HUES6 (cell line): ENCODE measurements around the gene RDM1.

ENCODE experiments used
- H3K27ac ChIP-seq: 2 replicates; pipeline ENCODE4 v1.7.0; 2013; ENCODE audit warnings: low read depth, mild to moderate bottlenecking, low read length, inconsistent platforms
- H3K27me3 ChIP-seq: 2 replicates; pipeline ENCODE4 v1.6.1; 2013; ENCODE audit warnings: low read length; ENCODE audit not compliant: control insufficient read depth, insufficient read depth
- H3K36me3 ChIP-seq: 2 replicates; pipeline ENCODE4 v1.6.1; 2013; ENCODE audit warnings: low read length; ENCODE audit not compliant: control insufficient read depth, insufficient read depth
- H3K4me1 ChIP-seq: 2 replicates; pipeline ENCODE4 v1.6.1; 2013; ENCODE audit warnings: low read length; ENCODE audit not compliant: control insufficient read depth, insufficient read depth
- H3K4me3 ChIP-seq: 2 replicates; pipeline ENCODE4 v1.5.1; 2013; ENCODE audit warnings: low read depth, low read length
- H3K9ac ChIP-seq: one replicate; pipeline ENCODE4 v1.6.1; 2013; ENCODE audit warnings: mild to moderate bottlenecking, low read length
- H3K9me3 ChIP-seq: 2 replicates; pipeline ENCODE4 v1.6.1; 2013; ENCODE audit warnings: low read depth, low read length; ENCODE audit not compliant: control insufficient read depth, insufficient read depth

The RDM1 gene

GRCh38 chr17:35912942-35913341 lies 17.6 kb downstream of the RDM1 start:
- Histone ChIP-seq H3K27me3 (no peaks in the 10 kb centered on the region), H3K4me1 (no peaks in the 10 kb centered on the region), H3K9ac (no peak overlapping the region), H3K27ac (no peak overlapping the region), H3K9me3 (peaks cover 26% of the 10 kb centered on the region; the same call in 1 of the 2 replicates), H3K4me3 (no peak overlapping the region), H3K36me3 (no peaks in the 10 kb centered on the region)

DNA sequence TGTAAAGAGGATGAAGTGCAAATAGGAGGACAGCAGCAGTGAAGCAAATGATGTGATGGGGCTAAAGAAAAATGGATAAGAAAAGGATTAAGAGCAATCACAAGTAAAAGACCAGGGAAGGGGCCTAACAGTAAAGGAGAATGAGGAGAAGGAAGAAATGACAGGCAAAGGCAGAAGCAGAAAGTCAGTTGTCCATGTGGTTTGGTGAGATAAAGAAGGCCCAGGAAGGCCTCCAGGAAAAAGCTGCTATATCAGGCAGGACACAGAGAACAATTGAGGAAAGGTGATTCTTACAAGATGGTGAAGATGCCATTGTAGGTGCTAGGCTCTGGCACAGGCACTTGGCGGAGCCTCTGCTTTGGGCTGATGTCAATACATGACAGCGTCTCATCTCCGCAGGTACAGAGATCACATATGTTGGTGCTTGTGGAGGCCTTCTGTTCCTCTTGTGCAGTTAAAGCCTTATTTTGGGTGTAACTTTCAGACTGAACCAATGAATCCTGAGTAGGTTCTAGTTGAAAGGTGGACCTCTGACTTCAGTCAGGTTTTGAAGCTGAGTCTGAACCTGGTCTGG lies 18.1 kb downstream of the RDM1 start:
- Histone ChIP-seq H3K27me3 (no peaks in the 10 kb centered on the region), H3K27ac (no peak overlapping the region), H3K4me3 (no peak overlapping the region), H3K9me3 (peaks cover 26% of the 10 kb centered on the region; the same call in 1 of the 2 replicates), H3K4me1 (no peaks in the 10 kb centered on the region), H3K9ac (no peak overlapping the region), H3K36me3 (no peaks in the 10 kb centered on the region)

DNA sequence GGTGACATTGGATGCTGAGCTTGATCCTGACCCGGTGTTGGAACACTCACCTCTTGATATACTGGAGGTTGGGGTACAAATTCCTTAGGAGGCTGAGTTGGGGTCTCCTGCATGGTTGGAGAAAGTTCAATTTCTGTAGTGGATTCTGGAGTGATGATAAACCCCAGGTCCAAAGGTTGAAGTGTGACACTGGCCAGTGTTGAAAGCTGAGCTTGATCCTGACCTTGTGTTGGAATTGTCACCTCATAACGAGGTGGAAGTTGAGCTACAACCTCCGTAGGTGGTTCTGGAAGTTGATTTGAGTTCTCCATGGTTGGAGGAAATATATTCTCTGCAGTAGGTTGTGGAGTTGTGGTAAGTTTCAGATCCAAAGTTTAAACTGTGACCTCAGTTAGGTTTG lies 21.2 kb downstream of the RDM1 start:
- no peaks in the 10 kb centered on the region for H3K27me3 ChIP-seq
- H3K9ac ChIP-seq: no peak overlapping the region
- H3K4me1 ChIP-seq: no peaks in the 10 kb centered on the region
- H3K4me3 ChIP-seq: no peak overlapping the region
- peaks cover 15% of the 10 kb centered on the region; the same call in 1 of the 2 replicates for H3K9me3 ChIP-seq
- no peak overlapping the region for H3K27ac ChIP-seq
- H3K36me3 ChIP-seq: no peaks in the 10 kb centered on the region

GRCh38 chr17:35907691-35908090 lies 22.9 kb downstream of the RDM1 start:
- Histone ChIP-seq H3K27ac (no peak overlapping the region), H3K27me3 (no peaks in the 10 kb centered on the region), H3K4me1 (no peaks in the 10 kb centered on the region), H3K9me3 (peaks cover 7% of the 10 kb centered on the region; the same call in 1 of the 2 replicates), H3K9ac (no peak overlapping the region), H3K4me3 (no peak overlapping the region), H3K36me3 (no peaks in the 10 kb centered on the region)

DNA sequence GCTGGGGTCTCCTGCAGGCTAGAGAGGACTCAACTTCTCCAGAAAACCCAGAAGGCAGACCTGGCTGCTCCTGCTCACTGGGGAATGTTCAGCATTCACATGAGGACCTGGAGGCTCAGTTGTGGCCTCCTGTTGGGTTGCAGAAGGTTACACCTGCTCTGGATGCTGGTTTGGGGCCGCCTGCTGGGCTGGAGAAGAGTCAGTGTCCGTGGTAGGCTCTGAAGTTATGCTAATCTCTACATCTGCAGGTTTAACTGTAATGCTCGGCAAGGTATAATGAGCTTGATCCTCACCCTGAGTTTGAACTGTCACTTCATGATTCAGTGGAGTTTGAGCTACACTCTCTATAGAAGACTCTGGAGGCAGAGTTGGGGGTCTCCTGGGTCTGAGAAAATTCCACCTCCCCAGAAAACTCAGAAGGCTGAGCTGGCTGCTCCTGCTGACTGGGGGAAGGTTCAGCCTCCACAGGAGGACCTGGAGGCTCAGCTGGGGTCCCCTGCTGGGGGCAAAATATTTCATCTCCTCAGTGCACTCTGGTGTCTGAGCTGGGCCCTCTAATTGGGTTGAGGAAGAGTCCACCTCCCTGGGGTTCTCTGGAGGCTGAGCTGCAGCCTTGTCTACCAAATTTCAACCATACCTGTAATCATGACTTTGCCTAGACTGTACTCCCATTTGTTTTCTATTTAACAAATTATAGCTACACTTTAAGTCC lies 23.5 kb downstream of the RDM1 start:
- Histone ChIP-seq H3K4me3 (no peak overlapping the region), H3K27me3 (no peaks in the 10 kb centered on the region), H3K9me3 (peaks cover 7% of the 10 kb centered on the region; the same call in 1 of the 2 replicates), H3K9ac (no peak overlapping the region), H3K27ac (no peak overlapping the region), H3K4me1 (no peaks in the 10 kb centered on the region), H3K36me3 (no peaks in the 10 kb centered on the region)

DNA sequence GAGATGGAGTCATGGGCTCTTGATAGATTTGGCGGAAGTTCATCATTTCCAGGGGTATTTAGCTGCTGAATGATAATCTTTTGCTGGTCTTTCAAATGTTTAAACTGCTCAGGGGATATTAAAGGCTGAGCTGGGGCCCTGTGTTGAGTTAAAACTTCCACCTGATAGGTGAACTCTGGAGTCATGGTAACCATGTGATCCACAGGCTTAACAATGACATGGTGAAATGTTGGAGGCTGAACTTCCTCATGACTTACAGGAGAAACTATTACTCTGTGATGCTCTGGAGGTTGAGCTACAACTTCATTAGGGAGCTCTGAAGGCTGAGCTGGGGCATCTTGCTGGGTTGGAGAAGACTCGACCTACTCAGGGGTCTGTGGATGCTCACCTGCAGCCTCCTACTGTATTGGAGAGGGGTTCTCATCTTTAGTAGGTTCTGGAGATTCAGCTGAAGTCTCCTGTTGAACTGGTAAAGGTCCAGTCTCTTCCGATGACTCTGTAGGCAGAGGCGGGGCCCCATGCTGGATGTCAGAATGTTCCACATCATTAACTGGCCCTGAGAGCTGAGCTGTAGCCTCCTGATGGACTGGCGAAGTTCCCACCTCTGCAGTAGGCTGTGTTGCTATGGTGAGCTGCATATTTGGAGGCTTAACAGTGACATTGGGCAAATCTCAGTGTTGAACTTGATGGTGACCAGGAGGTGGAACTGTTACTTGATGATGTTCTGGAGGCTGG lies 24.2 kb downstream of the RDM1 start:
- no peak overlapping the region for H3K4me3 ChIP-seq
- H3K4me1 ChIP-seq: no peaks in the 10 kb centered on the region
- H3K27me3 ChIP-seq: no peaks in the 10 kb centered on the region
- peaks cover 7% of the 10 kb centered on the region; the same call in 1 of the 2 replicates for H3K9me3 ChIP-seq
- no peak overlapping the region for H3K27ac ChIP-seq
- no peaks in the 10 kb centered on the region for H3K36me3 ChIP-seq
- no peak overlapping the region for H3K9ac ChIP-seq

GRCh38 chr17:35903451-35903850 lies 27.1 kb downstream of the RDM1 start:
- Histone ChIP-seq H3K27me3 (no peaks in the 10 kb centered on the region), H3K4me1 (no peaks in the 10 kb centered on the region)

DNA sequence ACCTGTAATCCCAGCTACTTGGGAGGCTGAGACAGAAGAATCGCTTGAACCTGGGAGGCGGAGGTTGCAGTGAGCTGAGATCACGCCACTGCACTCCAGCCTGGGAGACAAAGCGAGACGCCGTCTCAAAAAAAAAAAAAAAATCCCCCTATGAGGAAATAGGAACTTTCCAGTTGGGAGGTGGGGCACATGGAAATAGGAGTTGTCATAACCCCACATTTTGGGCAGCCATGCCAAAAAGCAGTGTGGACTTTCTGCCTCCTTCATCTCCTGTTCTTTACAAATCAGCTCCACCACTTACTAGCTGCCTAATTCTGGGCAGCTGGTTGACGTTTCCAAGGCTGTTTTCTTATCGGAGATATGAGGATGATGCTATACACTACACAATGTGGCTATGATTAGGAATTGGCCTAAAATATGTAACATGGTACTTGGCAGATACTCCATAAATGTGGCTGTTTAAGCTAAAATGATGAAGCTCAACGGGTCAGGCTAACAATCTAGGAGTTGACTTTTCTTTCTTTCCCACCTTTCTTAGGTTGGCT lies 28.9 kb downstream of the RDM1 start:
- H3K36me3 ChIP-seq: no peaks in the 10 kb centered on the region
- H3K9ac ChIP-seq: no peak overlapping the region
- H3K27me3 ChIP-seq: no peaks in the 10 kb centered on the region
- H3K4me1 ChIP-seq: no peaks in the 10 kb centered on the region
- no peak overlapping the region for H3K4me3 ChIP-seq
- no peak overlapping the region for H3K27ac ChIP-seq
- no peaks in the 10 kb centered on the region for H3K9me3 ChIP-seq

More at GRCh38 chr17:35903451-35903850, 27.1 kb downstream of the RDM1 start:
- Histone ChIP-seq H3K27ac (no peak overlapping the region), H3K36me3 (no peaks in the 10 kb centered on the region), H3K9me3 (no peaks in the 10 kb centered on the region), H3K9ac (no peak overlapping the region), H3K4me3 (no peak overlapping the region)

- H3K27ac ChIP-seq: no peak overlapping the region
- H3K4me3 ChIP-seq: no peak overlapping the region
- no peaks in the 10 kb centered on the region for H3K4me1 ChIP-seq
- no peaks in the 10 kb centered on the region for H3K27me3 ChIP-seq
- no peaks in the 10 kb centered on the region for H3K36me3 ChIP-seq
- no peak overlapping the region for H3K9ac ChIP-seq
- no peaks in the 10 kb centered on the region for H3K9me3 ChIP-seq
Measured at GRCh38 chr17:35900708-35901480, 29.7 kb downstream of the RDM1 start.

DNA sequence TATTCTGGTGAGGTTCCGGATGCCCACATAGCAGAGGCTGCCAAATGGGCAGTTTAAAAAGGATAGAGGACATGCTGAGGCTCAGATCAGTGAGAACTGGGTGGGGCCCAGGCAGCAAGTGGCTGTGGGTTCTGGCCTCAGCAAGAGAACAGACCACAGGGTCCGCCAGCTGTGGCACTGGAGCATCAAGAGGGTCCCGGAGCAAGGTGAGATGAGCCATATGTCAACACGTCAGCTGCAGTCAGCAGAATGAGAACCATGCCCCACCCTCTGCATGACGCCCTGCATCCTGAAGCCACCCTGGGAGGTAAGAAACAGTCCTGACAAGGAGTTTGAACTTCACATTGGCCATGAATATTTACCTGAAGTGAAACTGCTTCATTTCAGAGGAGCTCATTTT lies 30.3 kb downstream of the RDM1 start:
- Histone ChIP-seq H3K4me1 (no peaks in the 10 kb centered on the region), H3K27ac (no peak overlapping the region), H3K9me3 (no peaks in the 10 kb centered on the region), H3K4me3 (no peak overlapping the region), H3K27me3 (no peaks in the 10 kb centered on the region), H3K9ac (no peak overlapping the region), H3K36me3 (no peaks in the 10 kb centered on the region)
